ENCODE measurements around the gene SRPK2.
"Not testable (repeated sequence)": the region's sequence is repeated elsewhere in the genome, so short reads cannot be mapped to it uniquely, and the experiment has no call there.

Gene SRPK2

DNA sequence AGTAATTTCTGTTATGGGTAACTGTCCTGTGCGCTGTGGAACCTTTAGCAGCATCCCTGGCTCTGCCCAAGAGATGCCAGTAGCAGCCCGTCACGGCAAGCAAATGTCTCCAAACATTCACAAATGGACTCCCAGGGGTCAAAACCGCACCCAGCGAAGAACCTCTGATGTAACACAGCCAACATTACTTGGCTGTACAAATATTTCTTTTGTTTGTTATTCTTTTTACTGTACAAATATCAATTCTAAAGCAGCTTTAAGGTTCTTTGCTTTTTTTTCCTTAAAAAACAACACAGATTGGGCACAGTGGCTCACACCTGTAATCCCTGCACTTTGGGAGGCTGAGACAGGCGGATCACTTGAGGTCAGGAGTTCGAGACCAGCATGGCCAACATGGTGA is 192.2 kb downstream of the SRPK2 start:
- no peak overlapping the region for H3K4me3 ChIP-seq (ENCODE audit: low read length)
- no peak for DNase-seq (ENCODE audit: low read depth)
- TF ChIP-seq, protein P1, sequence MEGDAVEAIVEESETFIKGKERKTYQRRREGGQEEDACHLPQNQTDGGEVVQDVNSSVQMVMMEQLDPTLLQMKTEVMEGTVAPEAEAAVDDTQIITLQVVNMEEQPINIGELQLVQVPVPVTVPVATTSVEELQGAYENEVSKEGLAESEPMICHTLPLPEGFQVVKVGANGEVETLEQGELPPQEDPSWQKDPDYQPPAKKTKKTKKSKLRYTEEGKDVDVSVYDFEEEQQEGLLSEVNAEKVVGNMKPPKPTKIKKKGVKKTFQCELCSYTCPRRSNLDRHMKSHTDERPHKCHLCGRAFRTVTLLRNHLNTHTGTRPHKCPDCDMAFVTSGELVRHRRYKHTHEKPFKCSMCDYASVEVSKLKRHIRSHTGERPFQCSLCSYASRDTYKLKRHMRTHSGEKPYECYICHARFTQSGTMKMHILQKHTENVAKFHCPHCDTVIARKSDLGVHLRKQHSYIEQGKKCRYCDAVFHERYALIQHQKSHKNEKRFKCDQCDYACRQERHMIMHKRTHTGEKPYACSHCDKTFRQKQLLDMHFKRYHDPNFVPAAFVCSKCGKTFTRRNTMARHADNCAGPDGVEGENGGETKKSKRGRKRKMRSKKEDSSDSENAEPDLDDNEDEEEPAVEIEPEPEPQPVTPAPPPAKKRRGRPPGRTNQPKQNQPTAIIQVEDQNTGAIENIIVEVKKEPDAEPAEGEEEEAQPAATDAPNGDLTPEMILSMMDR (conservative IDR thresholded peaks at IDR 0.05; ENCODE audit: low read length), result no peak

- TF ChIP-seq, protein P1 (conservative IDR thresholded peaks at IDR 0.05; ENCODE audit: low read length), result no peak
- DNase-seq (ENCODE audit: low read depth), result no peak
Measured at GRCh38 chr7:105195891-105196290, 192.8 kb downstream of the SRPK2 start.

GRCh38 chr7:105194959-105195358 is 193.8 kb downstream of the SRPK2 start:
- H3K4me3 ChIP-seq (ENCODE audit: low read length); DNase-seq (ENCODE audit: low read depth): not testable (repeated sequence)

More at GRCh38 chr7:105195891-105196290, 192.8 kb downstream of the SRPK2 start:
- no peak overlapping the region for H3K4me3 ChIP-seq (ENCODE audit: low read length)

DNA sequence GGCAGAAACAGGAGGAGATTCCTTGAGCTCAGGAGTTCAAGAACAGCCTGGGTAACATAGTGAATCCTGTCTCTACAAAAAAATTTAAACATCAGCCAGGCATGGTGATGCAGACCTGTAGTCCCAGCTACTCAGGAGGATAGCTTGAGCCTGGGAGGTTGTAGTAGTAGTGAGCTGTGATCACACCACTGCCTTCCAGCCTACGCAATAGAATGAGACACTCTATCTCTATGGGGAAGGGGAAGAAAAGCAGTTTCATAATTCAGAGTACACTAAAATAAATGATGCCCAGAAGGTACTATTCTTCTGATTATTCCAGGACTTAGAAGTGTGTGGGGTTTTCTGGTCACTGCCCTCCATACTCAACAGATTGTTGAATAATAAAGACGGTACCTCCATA is 197.4 kb downstream of the SRPK2 start:
- H3K4me3 ChIP-seq (ENCODE audit: low read length), result no peak overlapping the region
- TF ChIP-seq, protein P1 (conservative IDR thresholded peaks at IDR 0.05; ENCODE audit: low read length), result no peak
- no peak for DNase-seq (ENCODE audit: low read depth)

- DNase-seq (ENCODE audit: low read depth), result no peak
- H3K4me3 ChIP-seq (ENCODE audit: low read length), result no peak overlapping the region
- TF ChIP-seq, protein P1 (conservative IDR thresholded peaks at IDR 0.05; ENCODE audit: low read length), result no peak
Measured at GRCh38 chr7:105189859-105190492, 198.7 kb downstream of the SRPK2 start.

DNA sequence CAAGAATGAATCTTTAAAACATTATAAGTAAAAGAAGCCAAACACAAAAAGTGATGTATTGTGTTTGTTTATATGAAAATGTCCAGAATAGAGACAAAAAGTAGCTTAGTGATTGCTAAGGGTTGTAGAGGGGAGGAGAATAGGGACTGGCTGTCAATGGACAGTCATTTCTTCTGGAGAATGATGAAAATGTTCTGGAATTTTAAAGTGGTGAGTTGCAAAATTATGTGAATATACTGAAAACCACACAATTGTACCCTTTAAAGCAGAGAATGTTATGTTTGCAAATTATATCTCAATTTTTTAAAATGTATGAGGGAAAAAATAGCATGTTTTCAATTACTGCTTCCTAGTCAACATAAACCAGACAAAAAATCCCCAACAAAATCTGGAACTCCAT is 200.5 kb downstream of the SRPK2 start:
- TF ChIP-seq, protein P1 (conservative IDR thresholded peaks at IDR 0.05; ENCODE audit: low read length), result no peak
- peak; percentile 53 for DNase-seq (ENCODE audit: low read depth)
- H3K4me3 ChIP-seq (ENCODE audit: low read length), result no peak overlapping the region

DNA sequence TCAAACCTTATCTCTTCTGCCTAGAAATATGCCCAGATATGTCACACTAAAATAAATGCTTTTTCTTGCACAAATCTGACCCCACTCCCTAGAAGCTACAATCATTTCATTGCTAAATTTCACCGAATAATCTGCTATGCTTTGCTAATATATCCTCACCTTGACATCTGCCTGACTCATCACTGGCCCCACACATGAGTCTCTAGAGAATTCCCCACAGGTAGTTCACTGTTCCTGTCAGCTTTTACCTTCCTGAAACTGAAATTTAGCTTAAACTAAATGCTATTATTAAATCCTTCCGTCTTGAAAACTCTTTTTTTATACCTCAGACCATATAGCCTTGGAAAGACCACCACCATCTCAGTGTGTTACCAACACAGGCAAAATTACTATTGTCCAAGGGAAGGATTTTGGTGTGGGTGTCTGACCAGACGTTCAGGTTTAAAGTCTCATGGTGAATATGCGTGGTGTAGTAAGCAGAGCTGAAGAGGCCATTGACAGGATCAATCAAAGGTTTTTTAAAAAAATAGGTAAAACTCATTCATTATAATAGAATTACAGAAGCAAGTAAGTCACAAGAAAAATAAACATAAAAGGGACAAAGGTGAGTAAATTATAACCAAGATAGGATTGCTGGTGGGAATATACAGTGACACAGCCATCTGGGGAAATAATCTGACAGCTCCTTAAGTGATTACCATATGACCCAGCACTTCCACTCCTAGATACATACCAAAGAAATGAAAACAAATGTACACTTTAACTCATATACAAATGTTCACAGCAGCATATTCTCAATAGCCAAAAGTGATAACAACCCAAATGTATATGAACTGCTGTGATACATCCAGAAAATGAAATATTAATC is 201.2 kb downstream of the SRPK2 start:
- TF ChIP-seq, protein P1 (conservative IDR thresholded peaks at IDR 0.05; ENCODE audit: low read length), result no peak
- DNase-seq (ENCODE audit: low read depth), result no peak

More for the DNA sequence above, 201.2 kb downstream of the SRPK2 start:
- H3K4me3 ChIP-seq (ENCODE audit: low read length), result no peak overlapping the region
